HepG2 (cell line): ENCODE results near the gene PRSS48. TPM values are rescaled to one million over a fixed set of nuclear protein-coding genes. Genes with fewer than 3 reads are reported as not detected.

ENCODE experiments used
- ARID5B ChIP-seq: IDR thresholded peaks from 2 replicates; pipeline ENCODE4 v1.4.0; 2020; ENCODE audit warnings: mild to moderate bottlenecking, missing genetic modification reagents
- CREB1 ChIP-seq, 2 experiments: fragments of 450-650 bp in 1 of 2; IDR thresholded peaks; 2 replicates each; pipeline ENCODE4 v1.6.1; 2016 to 2017; ENCODE audit warnings: control low read depth in 1 of 2, mild to moderate bottlenecking in 1 of 2, missing compliant biosample characterization in 1 of 2, missing genetic modification characterization in 1 of 2
- FOXA1 ChIP-seq, 2 experiments: fragments of 450-650 bp in 1 of 2; sonication (generic) in 1 of 2; formaldehyde crosslinking in 1 of 2; IDR thresholded peaks; 2 replicates each; pipeline versions ENCODE4 v1.4.0 to v1.6.1; 2016 to 2020; ENCODE audit warnings: missing genetic modification reagents in 1 of 2
- GATAD2A ChIP-seq: IDR thresholded peaks from 2 replicates; pipeline ENCODE4 v1.6.1; 2016
- HNF4A ChIP-seq: sonication (generic); formaldehyde crosslinking; IDR thresholded peaks from 2 replicates; pipeline ENCODE4 v1.4.0; 2020; ENCODE audit warnings: missing genetic modification reagents
- NCOR1 ChIP-seq: fragments of 200-600 bp; sonication (generic); IDR thresholded peaks from 2 replicates; pipeline ENCODE4 v1.7.0; 2017; ENCODE audit warnings: antibody characterized with exemption, low read length, borderline replicate concordance
- NR2F6 ChIP-seq, 2 experiments: IDR thresholded peaks; 2 replicates each; pipeline ENCODE4 v1.6.1; 2016; ENCODE audit warnings: antibody characterized with exemption in 1 of 2, mild to moderate bottlenecking in 1 of 2
- PAXIP1 ChIP-seq: sonication (generic); formaldehyde crosslinking; conservative IDR thresholded peaks from 2 replicates; pipeline ENCODE4 v1.4.0; 2020; ENCODE audit warnings: mild to moderate bottlenecking, missing genetic modification reagents, moderate library complexity
- PPARG ChIP-seq: conservative IDR thresholded peaks from 2 replicates; pipeline ENCODE4 v1.6.1; 2016; ENCODE audit warnings: missing biosample characterization, missing genetic modification reagents
- RXRA ChIP-seq: sonication (generic); formaldehyde crosslinking; IDR thresholded peaks from 2 replicates; pipeline ENCODE4 v1.5.1; 2020; ENCODE audit warnings: missing genetic modification reagents
- TCF7 ChIP-seq: sonication (generic); IDR thresholded peaks from 2 replicates; pipeline ENCODE4 v1.6.1; 2016; ENCODE audit warnings: antibody characterized with exemption, low read depth
- ZNF710 ChIP-seq: sonication (generic); formaldehyde crosslinking; IDR thresholded peaks from 2 replicates; pipeline ENCODE4 v1.5.0; 2020; ENCODE audit warnings: mild to moderate bottlenecking, missing genetic modification reagents, borderline replicate concordance
- polyA plus RNA-seq, 8 experiments: library from polyadenylated mRNA; depleted of rRNA in 3 of 8; stranded (reverse) in 7 of 8; unstranded in 1 of 8; fragments of >200 nt; fragmentation: Illumina TruSeq in 4 of 8; extraction: Trizol in 4 of 8; gene quantifications; 2 replicates each; pipeline versions ENCODE4 v1.2.1 to v1.2.3, GENCODE V29; 2011 to 2016; ENCODE audit warnings: low read depth in 4 of 8, missing spikeins in 1 of 8, mixed read lengths in 1 of 8; ENCODE audit not compliant: insufficient read depth in 1 of 8
- total RNA-seq, 5 experiments: library from RNA; depleted of rRNA; stranded (reverse); fragments of >200 nt; fragmentation: Illumina TruSeq; extraction: Trizol; gene quantifications; 2 replicates each; pipeline ENCODE4 v1.2.3, GENCODE V29; 2016; ENCODE audit warnings: low read depth in 1 of 5
- TF ChIP-seq, protein P1 (sequence below): sonication (generic); formaldehyde crosslinking; IDR thresholded peaks from 2 replicates; pipeline ENCODE4 v1.8.0; 2022; ENCODE audit warnings: mild to moderate bottlenecking, missing genetic modification reagents, moderate library complexity
- TF ChIP-seq, protein P2 (sequence below): sonication (generic); formaldehyde crosslinking; IDR thresholded peaks from 2 replicates; pipeline ENCODE4 v1.5.0; 2020; ENCODE audit warnings: missing genetic modification reagents
- TF ChIP-seq, protein P3 (sequence below): sonication (generic); formaldehyde crosslinking; conservative IDR thresholded peaks from 2 replicates; pipeline ENCODE4 v1.4.0; 2020; ENCODE audit warnings: missing genetic modification reagents

The PRSS48 gene
- total and polyA plus RNA-seq, 2 of the 13 experiments (the other 11 are each of a cell fraction or from before 2014, with no cell fraction given), result not detected

GRCh38 chr4:151248519-151248918 lies 28.4 kb upstream of the PRSS48 start (continued):
- TF ChIP-seq NCOR1 (peak; percentile 75), RXRA (no peak), FOXA1 (IDR thresholded peaks at IDR 0.05) (no peak), FOXA1 (CRISPR knock-in tag; IDR thresholded peaks at IDR 0.05) (0 out of 2 replicates have a peak, but pooled peaks have one; percentile 14), NR2F6 (IDR thresholded peaks at IDR 0.05) (no peak), NR2F6 (CRISPR knock-in tag; IDR thresholded peaks at IDR 0.05) (peak; percentile 36; the same call in 1 of the 2 replicates), HNF4A (CRISPR knock-in tag) (peak; percentile 92), GATAD2A (peak; percentile 42; the same call in 1 of the 2 replicates), ZNF710 (CRISPR knock-in tag) (peak; percentile 56; the same call in 1 of the 2 replicates), PAXIP1 (CRISPR knock-in tag) (peak; percentile 58), PPARG (CRISPR knock-in tag) (peak; percentile 26; the same call in 1 of the 2 replicates), TCF7 (no peak), CREB1 (IDR thresholded peaks at IDR 0.05) (no peak), CREB1 (CRISPR knock-in tag; IDR thresholded peaks at IDR 0.05) (0 out of 2 replicates have a peak, but pooled peaks have one; percentile 28), ARID5B (CRISPR knock-in tag) (peak; percentile 73)
- TF ChIP-seq, protein P1, sequence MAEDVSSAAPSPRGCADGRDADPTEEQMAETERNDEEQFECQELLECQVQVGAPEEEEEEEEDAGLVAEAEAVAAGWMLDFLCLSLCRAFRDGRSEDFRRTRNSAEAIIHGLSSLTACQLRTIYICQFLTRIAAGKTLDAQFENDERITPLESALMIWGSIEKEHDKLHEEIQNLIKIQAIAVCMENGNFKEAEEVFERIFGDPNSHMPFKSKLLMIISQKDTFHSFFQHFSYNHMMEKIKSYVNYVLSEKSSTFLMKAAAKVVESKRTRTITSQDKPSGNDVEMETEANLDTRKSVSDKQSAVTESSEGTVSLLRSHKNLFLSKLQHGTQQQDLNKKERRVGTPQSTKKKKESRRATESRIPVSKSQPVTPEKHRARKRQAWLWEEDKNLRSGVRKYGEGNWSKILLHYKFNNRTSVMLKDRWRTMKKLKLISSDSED (CRISPR knock-in tag), result no peak
- TF ChIP-seq, protein P2, sequence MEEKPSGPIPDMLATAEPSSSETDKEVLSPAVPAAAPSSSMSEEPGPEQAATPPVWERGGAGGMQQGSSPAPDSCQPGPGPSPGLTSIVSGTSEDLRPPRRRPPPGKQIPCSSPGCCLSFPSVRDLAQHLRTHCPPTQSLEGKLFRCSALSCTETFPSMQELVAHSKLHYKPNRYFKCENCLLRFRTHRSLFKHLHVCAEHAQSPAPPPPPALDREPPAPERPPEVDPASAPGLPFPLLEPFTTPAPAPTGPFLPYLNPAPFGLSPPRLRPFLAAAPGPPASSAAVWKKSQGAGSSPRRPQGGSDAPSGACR (CRISPR knock-in tag), result no peak
- TF ChIP-seq, protein P3, sequence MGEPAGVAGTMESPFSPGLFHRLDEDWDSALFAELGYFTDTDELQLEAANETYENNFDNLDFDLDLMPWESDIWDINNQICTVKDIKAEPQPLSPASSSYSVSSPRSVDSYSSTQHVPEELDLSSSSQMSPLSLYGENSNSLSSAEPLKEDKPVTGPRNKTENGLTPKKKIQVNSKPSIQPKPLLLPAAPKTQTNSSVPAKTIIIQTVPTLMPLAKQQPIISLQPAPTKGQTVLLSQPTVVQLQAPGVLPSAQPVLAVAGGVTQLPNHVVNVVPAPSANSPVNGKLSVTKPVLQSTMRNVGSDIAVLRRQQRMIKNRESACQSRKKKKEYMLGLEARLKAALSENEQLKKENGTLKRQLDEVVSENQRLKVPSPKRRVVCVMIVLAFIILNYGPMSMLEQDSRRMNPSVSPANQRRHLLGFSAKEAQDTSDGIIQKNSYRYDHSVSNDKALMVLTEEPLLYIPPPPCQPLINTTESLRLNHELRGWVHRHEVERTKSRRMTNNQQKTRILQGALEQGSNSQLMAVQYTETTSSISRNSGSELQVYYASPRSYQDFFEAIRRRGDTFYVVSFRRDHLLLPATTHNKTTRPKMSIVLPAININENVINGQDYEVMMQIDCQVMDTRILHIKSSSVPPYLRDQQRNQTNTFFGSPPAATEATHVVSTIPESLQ (CRISPR knock-in tag), result no peak
